Endothelial cell of umbilical vein (primary cell): ENCODE data around the gene TIPARP. TPM values are rescaled to one million over a fixed set of nuclear protein-coding genes. Genes with fewer than 3 reads are reported as not detected.

Source experiments
- BruUV-seq: library from RNA; stranded (reverse); fragments of 400-500 nt; replicated peaks from 2 replicates; lab custom pipeline; 2021; lab: Mats Ljungman, UMichigan
- CTCF ChIA-PET: fragments of 300-600, 350-600 bp; sonication (Branson Sonifier 250); formaldehyde crosslinking; loops from one replicate; lab custom pipeline; 2021; ENCODE audit warnings: antibody characterized with exemption, inconsistent platforms; lab: Charles Lee
- POLR2A ChIA-PET: fragments of 300-600, 350-600 bp; sonication (Branson Sonifier 250); formaldehyde crosslinking; loops from one replicate; lab custom pipeline; 2021; ENCODE audit warnings: antibody characterized with exemption, inconsistent platforms; lab: Charles Lee
- DNase-seq: peaks from one replicate; pipeline ENCODE4 v3.0.0-alpha.2; 2011; ENCODE audit warnings: low read depth, low spot score
- FAIRE-seq: peaks from 2 replicates; lab custom pipeline; 2011; peaks lifted over from hg19 to GRCh38; lab: Jason Lieb, UNC
- H2AFZ ChIP-seq: 2 replicates; pipeline ENCODE4 v1.6.0; 2012; ENCODE audit warnings: low read depth, low read length, control low read depth, inconsistent platforms
- H3K27ac ChIP-seq: 2 replicates; pipeline ENCODE4 v1.5.1; 2011; ENCODE audit warnings: low read depth, mild to moderate bottlenecking, control low read depth, low read length, moderate library complexity; ENCODE audit not compliant: insufficient read depth
- H3K27me3 ChIP-seq, 2 experiments: 2 replicates each; pipeline versions ENCODE4 v1.6.0 to v1.6.1; 2011; ENCODE audit warnings: low read length in 2 of 2, mixed read lengths in 1 of 2; ENCODE audit not compliant: control insufficient read depth in 2 of 2, insufficient read depth in 2 of 2
- H3K36me3 ChIP-seq, 2 experiments: 2 replicates in 1 of 2; 3 replicates in 1 of 2; pipeline ENCODE4 v1.5.1; 2011; ENCODE audit warnings: low read length in 2 of 2, mild to moderate bottlenecking in 1 of 2, moderate library complexity in 1 of 2; ENCODE audit not compliant: control insufficient read depth in 2 of 2, insufficient read depth in 2 of 2; ENCODE audit errors: extremely low read depth in 1 of 2
- H3K4me1 ChIP-seq: 3 replicates; pipeline ENCODE4 v1.5.1; 2011; ENCODE audit warnings: mild to moderate bottlenecking, low read length; ENCODE audit not compliant: control insufficient read depth, insufficient read depth; ENCODE audit errors: extremely low read depth
- H3K4me2 ChIP-seq: 2 replicates; pipeline ENCODE4 v1.6.1; 2011; ENCODE audit warnings: low read length, control low read depth, mixed read lengths; ENCODE audit not compliant: insufficient read depth
- H3K4me3 ChIP-seq, 3 experiments: fragments of 200-600 bp in 1 of 3; sonication (generic), shearing (Covaris generic) in 1 of 3; replicated peaks in 1 of 3; 2 replicates each; pipeline ENCODE4 v1.5.1; 2011 to 2016; ENCODE audit warnings: control low read depth in 3 of 3, low read length in 3 of 3, mild to moderate bottlenecking in 2 of 3, inconsistent platforms in 1 of 3, low read depth in 1 of 3, moderate library complexity in 1 of 3; ENCODE audit not compliant: insufficient read depth in 1 of 3
- H3K79me2 ChIP-seq: 2 replicates; pipeline ENCODE4 v1.6.0; 2012; ENCODE audit warnings: low read length, inconsistent platforms; ENCODE audit not compliant: control insufficient read depth, insufficient read depth
- H3K9ac ChIP-seq: replicated peaks from 2 replicates; pipeline ENCODE3; 2011; ENCODE audit warnings: low read length, control low read depth; ENCODE audit not compliant: insufficient read depth; ENCODE audit errors: extremely low read depth
- H3K9me1 ChIP-seq: replicated peaks from 3 replicates; pipeline ENCODE4 v1.6.0; 2011; ENCODE audit warnings: mild to moderate bottlenecking, low read length; ENCODE audit not compliant: control insufficient read depth, insufficient read depth; ENCODE audit errors: extremely low read depth
- H3K9me3 ChIP-seq: replicated peaks from 2 replicates; pipeline ENCODE4 v1.5.1; 2012; ENCODE audit warnings: low read length, inconsistent platforms; ENCODE audit not compliant: control insufficient read depth, insufficient read depth
- H4K20me1 ChIP-seq: replicated peaks from 2 replicates; pipeline ENCODE3; 2011; ENCODE audit warnings: mild to moderate bottlenecking, low read length; ENCODE audit not compliant: control insufficient read depth, insufficient read depth; ENCODE audit errors: extremely low read depth
- EZH2 ChIP-seq: IDR thresholded peaks from 2 replicates; pipeline ENCODE4 v1.6.1; 2012; ENCODE audit warnings: borderline replicate concordance, low read depth, mild to moderate bottlenecking, moderate library complexity, low read length, inconsistent platforms; ENCODE audit not compliant: severe bottlenecking
- FOS ChIP-seq: IDR thresholded peaks from 2 replicates; pipeline ENCODE4 v1.6.1; 2011; ENCODE audit warnings: mild to moderate bottlenecking, low read length, moderate library complexity, borderline replicate concordance; ENCODE audit not compliant: insufficient read depth
- GATA2 ChIP-seq: IDR thresholded peaks from 2 replicates; pipeline ENCODE4 v1.7.0; 2011; ENCODE audit warnings: low read depth, mild to moderate bottlenecking, moderate library complexity, mixed read lengths, low read length; ENCODE audit not compliant: insufficient read length, insufficient read depth
- JUN ChIP-seq: IDR thresholded peaks from 2 replicates; pipeline ENCODE4 v1.6.1; 2011; ENCODE audit warnings: borderline replicate concordance, low read depth; ENCODE audit not compliant: insufficient read length, insufficient read depth
- MAX ChIP-seq: IDR thresholded peaks from 2 replicates; pipeline ENCODE4 v1.6.1; 2011; ENCODE audit not compliant: insufficient read depth, insufficient read length
- MYC ChIP-seq: IDR thresholded peaks from one replicate; pipeline ENCODE4 v1.6.1; 2011; ENCODE audit warnings: mild to moderate bottlenecking, low read depth, low read length
- dilution Hi-C: fragments of 300-500 bp; cut with MboI; formaldehyde crosslinking; loops from one replicate; pipeline ENCODE4 v1.15.0; 2019; ENCODE audit warnings: low sequenced_read_pairs; ENCODE audit not compliant: extremely low pct_ligation_motif_present
- intact Hi-C: fragments of 100-400 bp; cut with micrococcal nuclease; formaldehyde crosslinking; loops from one replicate; pipeline ENCODE4 v1.10.0; 2022
- polyA plus RNA-seq, 4 experiments: library from polyadenylated mRNA; depleted of rRNA in 3 of 4; stranded (reverse) in 3 of 4; unstranded in 1 of 4; fragments of >200 nt; gene quantifications; 2 replicates each; pipeline versions ENCODE4 v1.2.1 to v1.2.3, GENCODE V29; 2011 to 2012; ENCODE audit warnings: missing spikeins in 1 of 4
- total RNA-seq: library from RNA; stranded (reverse); gene quantifications from 2 replicates; pipeline ENCODE4 v1.2.3, GENCODE V29; 2021

The TIPARP gene
- total and polyA plus RNA-seq, 2 donors (not counting 3 experiments of a cell fraction or from before 2014, with no cell fraction given), result 9.1 to 21.2 TPM

GRCh38 chr3:156658732-156659090 lies 15.7 kb upstream of the TIPARP start:
- Histone ChIP-seq H2AFZ (no peak overlapping the region), H3K9me3 (no peaks in the 10 kb centered on the region), H3K4me2 (no peak overlapping the region), H3K9ac (no peak overlapping the region), H3K9me1 (no peaks in the 10 kb centered on the region), H3K4me1 (no peaks in the 10 kb centered on the region), H4K20me1 (no peaks in the 10 kb centered on the region), H3K27me3 (no peaks in the 10 kb centered on the region), H3K36me3 (no peaks in the 10 kb centered on the region), H3K27ac (no peak overlapping the region), H3K4me3 (no peak overlapping the region), H3K79me2 (no peaks in the 10 kb centered on the region)
- no TSS peak for BruUV-seq
- intact Hi-C loops, result no loop called here
- CTCF ChIA-PET, result no interaction called here
- dilution Hi-C loops, result no loop called here
- FAIRE-seq (no peak), DNase-seq (no peak)
- POLR2A ChIA-PET, result no interaction called here
- no peak for TF ChIP-seq EZH2
- TF ChIP-seq MYC, result no peak

- TF ChIP-seq EZH2 (no peak), MYC (no peak), MAX (no peak), GATA2 (no peak), JUN (no peak), FOS (no peak)
- Histone ChIP-seq H3K36me3 (no peaks in the 10 kb centered on the region), H3K9me1 (no peaks in the 10 kb centered on the region), H3K27me3 (no peaks in the 10 kb centered on the region), H2AFZ (no peak overlapping the region), H3K4me1 (peaks cover 3% of the 10 kb centered on the region), H3K27ac (no peak overlapping the region), H3K9me3 (no peaks in the 10 kb centered on the region), H3K9ac (no peak overlapping the region), H3K4me3 (no peak overlapping the region), H3K79me2 (no peaks in the 10 kb centered on the region), H4K20me1 (no peaks in the 10 kb centered on the region), H3K4me2 (no peak overlapping the region)
- intact Hi-C loops, result no loop called here
- FAIRE-seq (no peak), DNase-seq (no peak)
- BruUV-seq, result no TSS peak
- ChIA-PET POLR2A (no interaction called here), CTCF (no interaction called here)
- dilution Hi-C loops, result no loop called here
Measured at GRCh38 chr3:156659260-156659659, 15.1 kb upstream of the TIPARP start.
